Measurements from ENCODE around the gene IPO13.
A peak's percentile ranks its signal among the peaks of the same experiment; 100 is the strongest.

IPO13 gene

DNA sequence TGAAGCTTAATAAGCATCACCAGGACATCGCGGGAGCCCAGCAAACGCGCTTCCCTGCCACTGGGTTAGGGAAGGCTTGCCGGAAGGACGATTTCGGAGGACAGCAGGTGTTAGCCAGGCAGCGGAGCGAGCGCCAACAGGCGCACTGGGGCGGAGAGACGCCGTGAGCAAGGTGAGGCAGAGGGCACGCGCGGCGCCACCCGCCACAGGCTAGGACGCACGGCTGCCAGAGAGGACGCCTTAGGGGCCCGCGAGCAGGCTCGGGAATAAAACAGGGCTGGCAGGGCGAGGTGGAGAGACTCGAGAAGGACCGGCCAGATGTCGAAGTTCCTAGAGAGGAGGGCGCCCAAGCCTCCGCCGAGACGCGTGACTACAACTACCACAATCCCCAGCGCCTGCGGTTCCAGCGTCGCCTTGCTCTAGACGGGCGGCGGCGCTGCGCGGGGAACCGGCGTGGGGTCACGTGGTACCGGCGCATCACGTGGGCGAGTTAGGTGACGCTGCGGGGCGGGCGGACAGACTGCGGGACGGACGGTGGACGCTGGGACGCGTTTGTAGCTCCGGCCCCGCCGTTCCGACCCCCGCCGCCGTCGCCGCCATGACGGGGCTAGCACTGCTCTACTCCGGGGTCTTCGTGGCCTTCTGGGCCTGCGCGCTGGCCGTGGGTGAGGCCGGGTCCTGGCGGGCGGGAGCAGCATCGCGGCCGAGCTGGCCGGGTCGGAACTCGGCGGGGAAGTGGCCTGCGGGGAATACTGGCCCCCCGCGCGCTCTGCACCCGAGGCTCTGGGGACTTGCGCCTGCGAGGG, 27.9 kb downstream of the IPO13 start, which contains the start of gene ATP6V0B:
Gene ATP6V0B (plus strand): TSS at position 518 of the 806 bp plus-strand sequence. CDS start 81 bp downstream, at position 599.
- DNase-seq (ENCODE audit: low spot score), result peak; percentile 96

DNA sequence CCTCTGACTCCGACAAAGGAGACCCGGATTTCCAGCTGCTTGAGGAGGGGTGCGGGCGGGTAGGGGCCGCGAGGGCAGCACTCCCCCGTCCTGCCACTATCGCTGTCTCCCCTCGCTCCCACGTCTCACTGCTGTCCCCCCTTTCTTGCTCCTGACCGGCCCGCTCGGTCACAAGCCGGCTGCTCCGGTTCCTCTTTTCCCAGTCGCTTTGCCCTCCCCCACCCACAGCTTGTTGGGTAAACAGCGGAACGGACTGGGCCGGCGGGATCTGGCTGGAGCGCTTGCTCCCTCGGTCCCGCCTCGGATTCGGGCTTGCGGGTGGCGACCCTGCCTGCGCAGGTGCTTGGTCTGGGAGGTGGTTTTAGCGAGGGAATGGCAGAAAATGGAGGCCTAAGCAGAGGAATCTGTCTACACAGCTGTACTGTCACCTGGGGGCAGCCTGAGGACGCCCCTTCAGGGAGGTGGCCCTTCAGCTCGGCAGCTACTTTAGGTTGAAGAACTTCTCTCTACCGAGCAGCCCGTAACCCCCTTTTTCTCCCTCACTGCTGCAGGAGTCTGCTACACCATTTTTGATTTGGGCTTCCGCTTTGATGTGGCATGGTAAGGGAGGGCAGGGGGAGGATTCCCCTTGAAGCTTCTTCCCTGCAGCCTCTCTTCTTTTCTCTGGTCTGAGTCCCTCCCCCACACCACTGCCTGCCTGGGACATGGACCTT, 28.7 kb downstream of the IPO13 start:
- DNase-seq (ENCODE audit: low spot score), result no peak

DNA sequence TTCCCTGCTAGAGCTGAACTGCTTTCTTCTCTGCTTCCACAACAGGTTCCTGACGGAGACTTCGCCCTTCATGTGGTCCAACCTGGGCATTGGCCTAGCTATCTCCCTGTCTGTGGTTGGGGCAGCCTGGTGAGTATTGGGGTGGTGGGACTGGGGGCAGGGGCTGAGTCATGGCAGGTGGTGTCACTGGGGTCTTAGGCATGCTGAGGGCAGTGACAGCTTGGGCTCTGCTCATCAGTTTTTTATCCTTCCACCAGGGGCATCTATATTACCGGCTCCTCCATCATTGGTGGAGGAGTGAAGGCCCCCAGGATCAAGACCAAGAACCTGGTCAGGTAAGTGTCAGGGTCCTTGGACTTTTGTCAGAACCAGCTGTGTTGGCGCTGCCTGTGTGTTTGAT, 29.3 kb downstream of the IPO13 start:
- no peak for DNase-seq (ENCODE audit: low spot score)

DNA sequence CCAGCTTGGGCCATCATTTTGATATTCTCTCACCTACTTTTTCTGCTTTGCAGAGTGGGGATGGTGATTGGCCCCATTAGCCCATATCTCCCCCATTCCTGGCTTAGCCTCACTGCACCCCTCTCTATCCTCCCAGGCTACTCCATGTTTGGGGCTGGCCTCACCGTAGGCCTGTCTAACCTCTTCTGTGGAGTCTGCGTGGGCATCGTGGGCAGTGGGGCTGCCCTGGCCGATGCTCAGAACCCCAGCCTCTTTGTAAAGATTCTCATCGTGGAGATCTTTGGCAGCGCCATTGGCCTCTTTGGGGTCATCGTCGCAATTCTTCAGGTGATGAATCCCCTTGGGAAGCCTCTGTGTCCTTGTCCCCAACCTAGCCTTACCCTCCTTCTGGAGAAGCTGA, 30.1 kb downstream of the IPO13 start:
- no peak for DNase-seq (ENCODE audit: low spot score)

DNA sequence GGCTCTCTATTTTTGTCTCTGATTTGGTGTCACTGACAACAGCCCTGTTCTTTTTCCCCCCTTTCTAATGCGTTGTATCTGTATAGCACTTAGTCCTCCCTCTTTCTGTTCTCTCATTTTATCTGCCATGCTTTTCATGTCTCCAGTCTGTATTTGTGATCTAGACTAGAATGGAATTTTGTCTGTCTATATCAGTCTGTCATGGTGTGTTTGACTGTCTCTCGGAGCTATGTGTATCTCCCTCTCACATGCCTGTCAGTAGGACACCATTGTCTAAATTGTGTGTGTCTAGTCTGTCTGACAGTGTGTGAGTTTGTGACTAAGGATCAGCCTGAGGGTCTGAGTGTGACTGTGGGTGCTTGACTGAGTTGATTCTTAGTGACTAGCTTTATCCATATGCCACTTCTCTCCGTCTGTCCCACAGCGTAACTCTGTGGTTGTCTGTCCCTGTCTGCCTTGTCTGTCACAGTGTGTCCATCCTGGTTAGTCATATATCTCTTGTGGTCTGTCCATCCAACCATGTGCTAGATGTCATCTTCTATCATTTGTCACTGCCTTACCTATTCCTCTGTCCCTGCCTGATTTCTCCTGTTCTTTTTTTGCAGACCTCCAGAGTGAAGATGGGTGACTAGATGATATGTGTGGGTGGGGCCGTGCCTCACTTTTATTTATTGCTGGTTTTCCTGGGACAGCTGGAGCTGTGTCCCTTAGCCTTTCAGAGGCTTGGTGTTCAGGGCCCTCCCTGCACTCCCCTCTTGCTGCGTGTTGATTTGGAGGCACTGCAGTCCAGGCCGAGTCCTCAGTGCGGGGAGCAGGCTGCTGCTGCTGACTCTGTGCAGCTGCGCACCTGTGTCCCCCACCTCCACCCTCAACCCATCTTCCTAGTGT, 30.9 kb downstream of the IPO13 start:
- DNase-seq (ENCODE audit: low spot score), result no peak

DNA sequence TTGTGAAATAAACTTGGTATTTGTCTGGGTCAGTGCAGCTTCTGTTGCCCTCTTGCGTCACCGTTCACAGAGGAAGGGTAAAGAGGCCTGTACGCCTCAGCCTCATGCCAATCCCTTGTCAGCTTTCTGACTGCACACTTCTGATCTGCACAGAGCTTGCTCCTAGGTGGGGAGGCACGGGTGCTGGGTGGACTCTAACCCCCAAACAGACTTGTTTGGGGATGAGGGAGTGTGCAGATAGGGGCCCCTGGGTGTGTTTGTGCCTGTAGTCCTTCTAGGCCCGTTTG, 31.5 kb downstream of the IPO13 start:
- DNase-seq (ENCODE audit: low spot score), result no peak

DNA sequence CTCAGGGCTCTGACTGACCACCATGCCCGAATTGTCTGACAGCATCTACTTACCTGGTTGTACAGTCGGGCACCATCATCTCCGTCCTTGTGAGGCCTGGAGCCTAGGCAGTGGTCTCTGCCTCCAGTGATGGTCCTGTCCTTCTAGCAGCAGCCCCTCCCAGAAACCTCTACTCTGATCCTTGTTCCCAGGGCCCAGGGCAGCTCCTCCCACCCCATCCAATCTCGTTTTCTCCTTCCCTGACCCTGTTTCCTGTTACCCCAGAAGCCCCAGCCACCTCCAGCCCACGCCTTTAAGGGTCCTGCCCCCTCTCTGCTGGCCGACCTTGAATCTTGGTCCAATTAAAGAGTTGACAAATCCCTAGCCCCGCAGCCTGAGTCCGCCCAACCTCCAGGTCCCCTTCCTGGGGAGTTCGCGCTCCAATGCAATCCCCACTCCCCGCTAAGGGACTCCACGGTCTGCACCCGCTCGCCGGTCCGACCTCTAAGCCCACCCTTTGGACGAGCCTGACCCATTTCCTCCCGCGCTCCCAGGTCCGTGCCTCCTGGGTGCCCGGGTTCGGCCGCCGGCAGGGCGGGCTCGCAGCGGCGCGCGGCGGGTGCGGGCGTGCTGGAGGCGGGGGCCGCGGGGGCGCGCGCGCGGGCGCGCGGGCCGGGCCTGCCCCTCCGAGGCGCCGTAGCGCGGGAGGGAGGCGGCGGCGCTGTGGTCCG, 32.0 kb downstream of the IPO13 start, which contains the start of gene B4GALT2:
Gene B4GALT2 (plus strand): TSS at position 660 of the 710 bp plus-strand sequence. CDS start 1,951 bp downstream, outside the sequence.
- DNase-seq (ENCODE audit: low spot score), result peak; percentile 53

DNA sequence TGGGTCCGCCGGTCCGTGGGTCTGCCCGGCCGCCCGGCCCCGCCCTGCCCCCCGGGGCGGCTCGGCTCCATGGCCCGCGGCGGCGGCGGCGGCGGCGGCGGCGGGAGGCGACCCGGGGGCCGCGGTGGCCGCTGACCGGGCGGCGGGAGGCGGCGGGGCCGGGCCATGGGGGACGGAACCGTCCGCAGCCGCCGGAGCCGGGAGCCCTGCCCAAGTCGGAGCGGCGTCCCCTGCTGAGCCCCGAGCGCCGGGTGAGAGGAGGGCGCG, 32.4 kb downstream of the IPO13 start:
- DNase-seq (ENCODE audit: low spot score), result no peak

DNA sequence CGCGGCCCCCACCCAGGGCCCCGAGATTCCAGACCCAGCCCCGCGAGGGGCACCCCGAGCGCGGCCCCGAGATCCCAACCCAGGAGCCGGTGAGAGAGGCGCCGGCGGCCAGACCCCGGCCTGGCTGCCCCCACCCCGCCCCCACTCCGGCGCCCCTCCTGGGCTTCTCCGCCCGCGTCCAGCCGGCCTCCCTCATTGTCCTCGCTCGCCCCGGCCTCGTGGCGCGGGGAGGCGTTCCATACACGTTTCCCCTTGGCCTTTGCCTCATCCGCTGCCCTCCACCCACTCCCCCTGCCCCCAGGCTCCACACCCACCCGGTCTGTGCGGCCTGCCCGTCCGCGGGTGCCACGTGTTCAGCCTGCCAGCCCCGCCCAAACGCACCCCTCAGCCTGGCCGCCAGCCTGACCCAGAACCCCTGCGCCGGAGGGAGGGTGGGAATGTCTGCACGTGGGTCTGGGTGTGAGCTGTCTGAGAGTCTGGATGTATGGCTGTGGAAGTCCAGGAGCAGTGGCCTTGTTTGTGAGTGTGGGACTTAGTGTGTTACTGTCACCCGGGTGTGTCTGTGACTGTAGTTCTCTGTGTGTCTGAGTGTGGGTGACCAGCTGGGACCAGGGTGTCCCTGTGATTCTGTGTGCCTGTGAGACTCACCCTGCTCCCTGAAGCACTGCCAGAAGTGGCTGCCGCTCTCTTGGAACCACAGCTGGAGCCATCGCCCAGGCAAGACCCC, 32.9 kb downstream of the IPO13 start:
- DNase-seq (ENCODE audit: low spot score), result no peak

DNA sequence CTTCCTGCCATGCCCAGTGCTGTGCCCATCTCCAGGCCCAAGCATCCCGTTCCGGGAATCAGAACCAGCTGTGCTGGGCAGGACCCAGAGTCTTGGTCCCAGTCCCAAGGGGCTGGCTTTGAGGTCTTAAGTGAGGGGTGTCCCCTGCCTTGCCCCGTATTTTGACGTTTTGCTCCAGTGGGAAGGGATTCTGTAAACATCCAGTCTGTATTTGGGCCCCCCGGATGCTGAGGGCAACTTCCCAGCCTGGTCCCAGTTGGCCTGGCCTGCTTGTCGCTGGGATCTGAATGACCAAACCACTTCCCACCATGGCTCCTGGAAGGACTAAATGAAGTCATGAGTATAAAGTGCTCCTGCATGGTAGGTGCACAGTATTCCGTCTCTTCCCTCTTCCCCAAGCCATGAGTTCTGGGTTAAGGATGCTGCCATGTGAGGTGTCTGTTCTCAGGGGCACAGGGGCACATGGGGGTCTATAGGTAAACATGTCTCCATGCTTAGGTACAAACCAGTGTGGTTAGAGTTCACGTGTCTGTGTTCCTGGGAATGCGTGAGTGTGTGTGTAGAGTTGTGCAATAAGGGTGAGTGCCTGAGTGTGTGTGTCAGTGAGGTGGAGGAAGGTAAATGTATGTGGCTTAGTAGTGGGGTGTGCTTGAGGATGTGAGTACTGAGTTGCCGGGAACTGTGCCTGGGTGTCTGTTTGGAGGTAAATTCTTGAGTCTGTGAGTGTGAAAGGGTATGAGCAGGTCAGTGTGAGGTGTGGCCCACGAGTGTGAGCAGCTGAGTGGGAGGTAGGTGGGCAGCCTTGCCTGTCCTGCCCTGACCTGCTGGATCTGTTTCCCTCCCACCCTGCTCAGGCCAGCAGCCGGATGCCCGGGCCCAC, 33.7 kb downstream of the IPO13 start:
- no peak for DNase-seq (ENCODE audit: low spot score)

DNA sequence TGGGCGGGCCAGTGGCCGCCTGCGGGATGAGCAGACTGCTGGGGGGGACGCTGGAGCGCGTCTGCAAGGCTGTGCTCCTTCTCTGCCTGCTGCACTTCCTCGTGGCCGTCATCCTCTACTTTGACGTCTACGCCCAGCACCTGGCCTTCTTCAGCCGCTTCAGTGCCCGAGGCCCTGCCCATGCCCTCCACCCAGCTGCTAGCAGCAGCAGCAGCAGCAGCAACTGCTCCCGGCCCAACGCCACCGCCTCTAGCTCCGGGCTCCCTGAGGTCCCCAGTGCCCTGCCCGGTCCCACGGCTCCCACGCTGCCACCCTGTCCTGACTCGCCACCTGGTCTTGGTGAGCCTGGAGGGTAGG, 34.4 kb downstream of the IPO13 start:
- no peak for DNase-seq (ENCODE audit: low spot score)

DNA sequence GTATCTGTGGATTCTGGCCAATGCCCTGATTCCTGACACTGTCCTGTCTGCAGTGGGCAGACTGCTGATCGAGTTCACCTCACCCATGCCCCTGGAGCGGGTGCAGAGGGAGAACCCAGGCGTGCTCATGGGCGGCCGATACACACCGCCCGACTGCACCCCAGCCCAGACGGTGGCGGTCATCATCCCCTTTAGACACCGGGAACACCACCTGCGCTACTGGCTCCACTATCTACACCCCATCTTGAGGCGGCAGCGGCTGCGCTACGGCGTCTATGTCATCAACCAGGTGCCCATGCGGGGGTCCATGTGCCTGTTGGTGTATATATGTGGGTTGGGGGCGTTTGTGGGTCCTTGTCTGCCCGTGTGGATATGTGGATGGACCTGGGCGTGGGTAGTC, 34.9 kb downstream of the IPO13 start:
- DNase-seq (ENCODE audit: low spot score), result no peak

DNA sequence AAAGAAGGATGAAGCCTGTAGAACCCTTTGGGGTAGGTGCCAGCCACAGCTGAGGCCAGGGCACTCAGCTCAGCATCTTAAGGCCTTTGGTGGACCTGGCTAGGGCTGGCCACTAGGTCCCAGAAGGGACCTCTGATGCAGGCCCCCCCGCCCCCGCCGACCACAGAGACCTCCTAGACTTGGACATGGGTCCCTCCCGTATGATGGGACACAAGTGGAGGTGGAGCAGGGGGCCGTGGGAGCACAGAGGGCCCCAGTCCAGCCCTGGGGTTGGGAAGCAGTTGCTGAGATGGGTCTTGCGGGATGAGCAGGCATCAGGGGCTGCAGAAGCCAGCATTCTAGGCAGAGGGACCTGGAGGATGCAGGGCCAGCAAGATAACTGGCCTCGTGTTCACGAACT, 35.5 kb downstream of the IPO13 start:
- no peak for DNase-seq (ENCODE audit: low spot score)

DNA sequence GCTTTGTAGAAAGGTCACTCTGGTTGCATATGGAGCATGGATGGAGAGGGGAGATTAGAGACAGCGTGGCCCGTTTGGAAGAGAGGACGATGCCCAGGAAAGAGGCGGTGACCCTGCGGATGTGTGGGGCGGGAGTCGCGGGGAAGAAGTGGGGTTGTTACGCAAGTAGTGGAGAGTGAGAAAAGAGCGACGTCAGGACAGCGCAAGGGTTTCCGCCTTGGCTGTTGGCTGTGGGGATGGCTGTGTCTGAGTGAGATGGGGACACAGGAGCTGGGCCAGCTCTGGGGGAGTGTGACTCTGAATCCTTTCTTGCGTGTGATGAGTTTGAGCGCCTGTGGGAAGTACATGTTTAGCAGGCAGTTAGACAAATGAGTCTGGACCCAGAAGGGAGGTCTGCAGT, 36.1 kb downstream of the IPO13 start:
- no peak for DNase-seq (ENCODE audit: low spot score)

DNA sequence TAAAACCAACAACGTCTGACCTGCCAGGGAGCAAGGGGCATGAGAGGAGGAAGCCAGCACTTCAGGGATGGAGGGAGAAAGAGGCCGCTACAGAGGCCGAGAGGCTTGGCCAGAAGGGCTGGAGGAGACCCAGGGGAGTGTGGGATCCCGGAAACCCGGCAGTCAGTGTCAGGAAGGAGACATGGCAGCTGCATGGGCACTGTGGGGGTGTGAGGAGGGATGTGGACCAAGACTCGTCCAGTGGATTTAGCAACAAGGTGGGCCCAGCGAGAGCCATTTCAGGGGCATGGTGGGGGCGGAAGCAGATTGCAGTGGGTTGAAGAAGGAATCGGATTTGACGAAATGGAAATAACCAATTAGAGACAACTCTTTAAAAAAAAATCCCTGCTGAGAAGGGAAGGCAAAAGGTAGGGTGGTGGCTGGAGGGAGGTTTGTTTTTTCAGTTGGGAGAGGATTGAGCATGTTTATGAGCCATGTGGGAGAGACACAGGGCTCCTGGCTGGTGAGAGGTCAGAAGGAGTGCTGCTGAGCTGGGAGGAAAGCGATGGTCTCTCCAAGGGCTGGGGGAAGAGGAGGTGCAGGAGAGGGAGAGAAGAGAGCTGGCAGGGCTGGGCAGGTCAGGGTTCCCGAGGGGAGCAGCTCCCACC, 36.6 kb downstream of the IPO13 start:
- no peak for DNase-seq (ENCODE audit: low spot score)

DNA sequence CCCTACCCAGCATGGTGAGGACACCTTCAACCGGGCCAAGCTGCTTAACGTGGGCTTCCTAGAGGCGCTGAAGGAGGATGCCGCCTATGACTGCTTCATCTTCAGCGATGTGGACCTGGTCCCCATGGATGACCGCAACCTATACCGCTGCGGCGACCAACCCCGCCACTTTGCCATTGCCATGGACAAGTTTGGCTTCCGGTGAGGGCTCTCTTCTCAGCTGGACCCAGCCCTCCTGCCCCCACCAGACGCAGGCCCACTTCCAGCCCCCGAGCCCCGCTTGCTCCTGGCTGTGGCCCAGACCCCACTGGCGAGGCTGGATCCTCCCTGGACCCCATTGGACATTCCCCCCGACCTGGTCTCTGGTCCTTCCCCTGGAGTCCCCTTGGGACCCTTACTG, 38.1 kb downstream of the IPO13 start:
- DNase-seq (ENCODE audit: low spot score), result no peak

DNA sequence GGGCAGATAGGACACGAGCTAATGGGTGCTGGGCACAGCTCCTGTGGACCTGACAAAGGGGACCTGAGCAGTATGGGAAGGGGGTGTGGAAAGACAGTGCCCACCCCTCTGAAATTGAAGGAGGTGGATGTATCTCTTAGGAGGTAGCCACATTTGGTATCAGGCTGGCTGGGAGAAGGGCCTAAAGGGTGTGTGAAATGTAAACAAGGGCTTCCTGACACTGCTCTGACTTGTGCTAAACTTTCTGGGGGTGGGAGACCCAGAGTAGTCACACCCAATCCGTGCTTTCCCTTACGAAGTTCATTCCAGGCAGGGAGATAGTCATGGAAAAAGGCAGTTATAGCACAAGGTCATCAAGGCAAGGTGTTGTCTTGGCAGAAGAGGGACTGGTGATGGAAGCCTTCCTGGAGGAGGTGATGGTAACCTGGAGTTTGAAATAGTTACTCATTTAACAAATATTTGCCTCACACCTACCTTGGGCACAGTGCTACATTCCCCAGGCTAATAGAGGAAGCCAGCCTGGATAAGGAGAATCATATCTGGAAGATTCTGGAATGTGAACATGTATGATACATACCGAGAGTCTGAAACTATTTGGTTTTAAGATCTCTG, 39.3 kb downstream of the IPO13 start:
- DNase-seq (ENCODE audit: low spot score), result no peak

DNA sequence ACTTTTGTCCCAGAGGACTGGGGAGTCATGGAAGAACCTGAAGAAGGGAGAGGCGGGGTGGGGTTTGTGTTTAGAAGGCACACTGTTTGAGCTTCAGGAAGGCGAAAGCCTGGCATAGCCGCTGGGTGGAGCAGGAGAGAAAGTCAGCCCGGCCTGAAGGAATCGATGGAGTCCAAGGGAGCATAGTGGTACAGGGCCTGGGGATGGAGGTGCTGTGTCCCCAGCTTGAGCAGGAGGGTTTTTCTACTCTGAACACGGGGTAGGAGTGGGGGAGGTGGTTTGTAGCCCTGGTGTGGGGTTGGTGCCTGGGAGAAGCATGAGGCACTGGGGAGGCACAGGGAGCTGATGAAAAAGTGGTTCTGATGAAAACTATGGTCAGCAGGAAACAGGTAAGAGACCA, 40.0 kb downstream of the IPO13 start:
- DNase-seq (ENCODE audit: low spot score), result no peak

DNA sequence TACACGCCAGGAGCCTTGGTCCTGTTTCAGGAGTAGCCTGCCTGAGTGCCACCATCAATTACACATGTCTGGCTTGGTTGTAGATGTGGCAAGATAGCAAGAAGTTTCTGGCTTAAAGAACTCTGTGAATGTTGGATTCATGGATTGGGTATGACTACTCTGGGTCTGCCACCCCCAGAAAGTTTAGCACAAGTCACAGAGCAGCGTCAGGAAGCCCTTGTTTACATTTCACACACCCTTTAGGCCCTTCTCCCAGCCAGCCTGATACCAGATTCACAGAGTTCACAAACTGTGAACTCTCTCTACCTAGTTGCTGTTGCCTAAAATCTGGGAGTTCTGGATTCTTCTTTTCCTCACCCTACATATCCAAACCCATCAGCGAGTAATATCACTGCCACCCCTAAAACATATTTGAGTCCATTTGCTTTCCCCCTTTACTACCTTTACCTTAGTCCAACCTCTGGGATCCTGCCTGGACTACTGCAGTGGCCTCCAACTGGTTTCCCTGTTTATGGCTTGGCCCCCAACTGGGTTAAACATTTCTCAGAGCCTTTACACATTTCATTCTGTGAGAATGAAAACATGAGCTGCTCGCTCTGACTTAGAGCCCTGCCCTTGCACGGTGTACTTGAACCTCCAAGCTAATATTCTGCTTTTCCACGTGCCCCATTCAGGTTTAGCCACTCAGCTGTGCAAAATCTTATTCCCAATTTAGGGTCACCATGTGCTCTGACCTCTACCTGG, 40.6 kb downstream of the IPO13 start:
- no peak for DNase-seq (ENCODE audit: low spot score)
